MCF 10A (cell line): Measurements from ENCODE around the gene ARHGEF4. TPM values are rescaled to one million over a fixed set of nuclear protein-coding genes. Genes with fewer than 3 reads are reported as not detected.

ENCODE experiments used
- BruUV-seq: library from RNA; stranded (reverse); fragments of 400-500 nt; replicated peaks from 2 replicates; lab custom pipeline; 2021; lab: Mats Ljungman, UMichigan
- CTCF ChIA-PET: fragments of 300-600 bp; sonication (Branson Sonifier 250); formaldehyde crosslinking; extraction: SDS; loops from one replicate; lab custom pipeline; 2021; ENCODE audit warnings: antibody characterized with exemption, inconsistent platforms; lab: Yijun Ruan, JAX
- POLR2A ChIA-PET: fragments of 300-600, 350-650 bp; sonication (Branson Sonifier 250); formaldehyde crosslinking; extraction: SDS; loops from one replicate; lab custom pipeline; 2020; ENCODE audit warnings: antibody characterized with exemption, inconsistent platforms; lab: Yijun Ruan, JAX
- DNase-seq: peaks from one replicate; pipeline ENCODE4 v3.0.0-alpha.2; 2018; ENCODE audit not compliant: unreplicated experiment
- H3K27ac Mint-ChIP-seq: one replicate; pipeline ENCODE4 v1.8.0; 2022; ENCODE audit warnings: mild to moderate bottlenecking, low read depth, mixed read lengths; ENCODE audit not compliant: unreplicated experiment
- H3K27me3 Mint-ChIP-seq: one replicate; pipeline ENCODE4 v1.8.0; 2022; ENCODE audit warnings: mixed read lengths; ENCODE audit not compliant: insufficient read depth, unreplicated experiment
- H3K36me3 Mint-ChIP-seq: one replicate; pipeline ENCODE4 v1.8.0; 2022; ENCODE audit warnings: mild to moderate bottlenecking, moderate library complexity, mixed read lengths; ENCODE audit not compliant: insufficient read depth, unreplicated experiment
- H3K4me1 Mint-ChIP-seq: one replicate; pipeline ENCODE4 v1.8.0; 2022; ENCODE audit warnings: mixed read lengths; ENCODE audit not compliant: insufficient read depth, unreplicated experiment
- H3K4me3 Mint-ChIP-seq: one replicate; pipeline ENCODE4 v1.8.0; 2022; ENCODE audit warnings: mild to moderate bottlenecking, moderate library complexity, mixed read lengths; ENCODE audit not compliant: unreplicated experiment
- H3K9me3 Mint-ChIP-seq: one replicate; pipeline ENCODE4 v1.8.0; 2022; ENCODE audit warnings: mixed read lengths; ENCODE audit not compliant: unreplicated experiment
- CTCF ChIP-seq: fragments of 200-600 bp; IDR thresholded peaks from one replicate; pipeline ENCODE4 v1.8.0; 2022; ENCODE audit warnings: antibody characterized with exemption, mild to moderate bottlenecking; ENCODE audit not compliant: unreplicated experiment
- intact Hi-C: fragments of 100-400 bp; cut with micrococcal nuclease; formaldehyde crosslinking; loops from 2 replicates; pipeline ENCODE4 v1.14.1; 2022
- total RNA-seq: library from RNA; stranded (reverse); gene quantifications from 2 replicates; pipeline ENCODE4 v1.2.3, GENCODE V29; 2022

The ARHGEF4 gene
- total RNA-seq, 1 experiment from 2014 or later, result 52.0 TPM

DNA sequence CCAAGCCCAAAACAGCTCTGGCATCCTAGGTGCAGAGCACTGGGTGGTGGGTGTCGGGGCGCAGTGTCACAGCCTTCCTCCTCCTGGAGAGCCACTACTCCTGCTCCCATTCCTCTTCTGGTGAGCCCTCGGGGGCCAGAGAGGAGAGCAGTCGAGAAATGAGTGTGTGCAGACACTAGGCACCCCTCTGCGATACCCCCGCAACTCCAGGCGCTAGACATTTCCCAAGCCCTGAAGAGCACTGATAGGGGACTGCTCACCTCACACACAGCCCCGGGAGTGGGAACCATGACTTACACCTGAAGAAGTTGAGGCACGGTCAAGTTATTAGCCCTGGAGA, 202.4 kb downstream of the ARHGEF4 start:
- CTCF ChIA-PET, result interaction anchor here (1.1 to 1.2 kb wide), 2 partner anchors 14 to 240 kb away, joined by 3 read pairs; no protein-coding TSS in a partner anchor
- POLR2A ChIA-PET, result interaction anchor here (0.7 kb wide), 1 partner anchor 739 kb away, joined by 3 read pairs; no protein-coding TSS in a partner anchor
- no peak for DNase-seq
- no peak for TF ChIP-seq CTCF
- Mint-ChIP-seq H3K4me1 (peaks cover 2% of the 10 kb centered on the region), H3K36me3 (peaks cover 17% of the 10 kb centered on the region), H3K27ac (no peak overlapping the region), H3K4me3 (no peak overlapping the region), H3K27me3 (no peaks in the 10 kb centered on the region), H3K9me3 (no peaks in the 10 kb centered on the region)
- intact Hi-C loops, result no loop called here
- BruUV-seq, result no TSS peak

GRCh38 chr2:131039535-131039907, 202.8 kb downstream of the ARHGEF4 start:
- POLR2A ChIA-PET, result no interaction called here
- TF ChIP-seq CTCF, result no peak
- Mint-ChIP-seq H3K9me3 (no peaks in the 10 kb centered on the region), H3K4me3 (no peak overlapping the region), H3K36me3 (peaks cover 21% of the 10 kb centered on the region), H3K27ac (no peak overlapping the region), H3K4me1 (no peaks in the 10 kb centered on the region), H3K27me3 (no peaks in the 10 kb centered on the region)
- CTCF ChIA-PET, result interaction anchor here (1.2 kb wide), 1 partner anchor 241 kb away, joined by 3 read pairs; no protein-coding TSS in a partner anchor
- no peak for DNase-seq
- no TSS peak for BruUV-seq
- intact Hi-C loops, result no loop called here

DNA sequence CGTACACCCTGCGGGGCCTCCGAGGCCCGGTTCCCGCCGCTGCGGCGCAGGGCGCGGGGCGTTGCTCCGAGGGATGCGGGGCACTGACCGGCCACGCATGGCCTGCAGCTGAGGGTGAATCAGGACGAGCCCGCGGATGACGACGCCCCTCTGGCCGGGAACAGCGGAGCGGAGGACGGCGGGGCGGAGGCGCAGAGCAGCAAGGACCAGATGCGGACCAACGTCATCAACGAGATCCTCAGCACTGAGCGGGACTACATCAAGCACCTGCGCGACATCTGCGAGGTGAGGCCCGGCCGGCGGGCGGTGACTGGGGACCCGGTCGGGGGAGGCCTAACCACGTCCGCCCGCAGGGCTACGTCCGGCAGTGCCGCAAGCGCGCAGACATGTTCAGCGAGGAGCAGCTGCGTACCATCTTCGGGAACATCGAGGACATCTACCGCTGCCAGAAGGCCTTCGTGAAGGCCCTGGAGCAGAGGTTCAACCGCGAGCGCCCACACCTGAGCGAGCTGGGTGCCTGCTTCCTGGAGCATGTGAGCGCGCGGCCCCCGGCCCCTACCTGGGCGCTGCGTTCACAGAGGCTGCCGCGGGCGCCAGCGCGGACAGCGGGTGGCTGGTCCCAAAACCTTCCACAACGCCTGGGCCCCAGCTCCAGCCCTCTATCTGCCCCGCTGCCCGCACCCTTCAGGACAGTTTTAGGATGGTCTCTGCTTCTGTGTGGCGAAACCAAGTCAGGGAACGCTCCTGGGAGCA, 203.4 kb downstream of the ARHGEF4 start:
- DNase-seq, result no peak
- no peaks in the 10 kb centered on the region for H3K4me1 Mint-ChIP-seq
- intact Hi-C loops, result no loop called here
- no peaks in the 10 kb centered on the region for H3K9me3 Mint-ChIP-seq
- peaks cover 21% of the 10 kb centered on the region for H3K36me3 Mint-ChIP-seq
- CTCF ChIA-PET, result interaction anchor here (1.2 kb wide), 1 partner anchor 241 kb away, joined by 3 read pairs; no protein-coding TSS in a partner anchor
- H3K27me3 Mint-ChIP-seq, result no peaks in the 10 kb centered on the region
- H3K27ac Mint-ChIP-seq, result no peak overlapping the region
- no peak overlapping the region for H3K4me3 Mint-ChIP-seq
- POLR2A ChIA-PET, result no interaction called here
- no TSS peak for BruUV-seq
- no peak for TF ChIP-seq CTCF

- Mint-ChIP-seq H3K27me3 (no peaks in the 10 kb centered on the region), H3K9me3 (no peaks in the 10 kb centered on the region), H3K4me1 (no peaks in the 10 kb centered on the region), H3K4me3 (no peak overlapping the region), H3K36me3 (peaks cover 22% of the 10 kb centered on the region), H3K27ac (no peak overlapping the region)
- no peak for TF ChIP-seq CTCF
- no TSS peak for BruUV-seq
- ChIA-PET POLR2A (interaction anchor here (1.1 kb wide), 1 partner anchor 8 kb away, joined by 4 read pairs; no protein-coding TSS in a partner anchor), CTCF (interaction anchor here (0.5 to 1.1 kb wide), 2 partner anchors 23 to 242 kb away, joined by 3 to 4 read pairs; no protein-coding TSS in a partner anchor)
- intact Hi-C loops, result no loop called here
- DNase-seq, result no peak
Measured at GRCh38 chr2:131040661-131041401, 204.1 kb downstream of the ARHGEF4 start.
